Inferior parietal cortex (tissue), 1 donor: Measurements from ENCODE around the gene ZDHHC19.
"Not testable (repeated sequence)": the region's sequence is repeated elsewhere in the genome, so short reads cannot be mapped to it uniquely, and the experiment has no call there.

Experiments
- DNase-seq: peaks from one replicate; pipeline ENCODE4 v3.0.0-alpha.2; 2016; ENCODE audit errors: extremely low spot score

ZDHHC19 gene

GRCh38 chr3:196178993-196179379 is 32.2 kb downstream of the ZDHHC19 start:
- DNase-seq = no peak

GRCh38 chr3:196177967-196178366 is 33.2 kb downstream of the ZDHHC19 start:
- DNase-seq = no peak

GRCh38 chr3:196177567-196177966 is 33.6 kb downstream of the ZDHHC19 start:
- DNase-seq = no peak

- no peak for DNase-seq
Measured at GRCh38 chr3:196175722-196176121, 35.5 kb downstream of the ZDHHC19 start.

- no peak for DNase-seq
Measured at GRCh38 chr3:196175116-196175625, 36.0 kb downstream of the ZDHHC19 start.

GRCh38 chr3:196174652-196175051 is 36.5 kb downstream of the ZDHHC19 start:
- DNase-seq = no peak

DNA sequence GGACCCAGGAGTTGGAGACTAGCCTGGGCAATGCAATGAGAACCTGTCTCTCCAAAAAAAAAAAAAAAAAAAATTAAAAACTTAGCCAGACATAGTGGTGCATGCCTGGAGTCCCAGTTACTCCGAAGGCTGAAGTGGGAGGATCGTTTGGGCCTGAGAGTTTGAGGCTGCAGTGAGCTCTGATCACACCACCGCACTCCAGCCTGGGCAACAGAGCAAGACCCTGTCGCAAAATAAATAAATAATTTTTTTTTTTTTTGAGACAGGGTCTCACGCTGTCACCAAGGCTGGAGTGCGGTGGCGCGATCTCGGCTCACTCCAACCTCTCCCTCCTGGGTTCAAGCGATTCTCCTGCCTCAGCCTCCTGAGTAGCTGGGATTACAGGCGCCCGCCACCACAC is 40.9 kb downstream of the ZDHHC19 start:
- DNase-seq = not testable (repeated sequence)

- DNase-seq = no peak
Measured at GRCh38 chr3:196169836-196170240, 41.4 kb downstream of the ZDHHC19 start.

GRCh38 chr3:196168808-196169391 is 42.3 kb downstream of the ZDHHC19 start:
- DNase-seq = no peak

GRCh38 chr3:196166741-196167140 is 44.5 kb downstream of the ZDHHC19 start:
- DNase-seq = no peak

DNA sequence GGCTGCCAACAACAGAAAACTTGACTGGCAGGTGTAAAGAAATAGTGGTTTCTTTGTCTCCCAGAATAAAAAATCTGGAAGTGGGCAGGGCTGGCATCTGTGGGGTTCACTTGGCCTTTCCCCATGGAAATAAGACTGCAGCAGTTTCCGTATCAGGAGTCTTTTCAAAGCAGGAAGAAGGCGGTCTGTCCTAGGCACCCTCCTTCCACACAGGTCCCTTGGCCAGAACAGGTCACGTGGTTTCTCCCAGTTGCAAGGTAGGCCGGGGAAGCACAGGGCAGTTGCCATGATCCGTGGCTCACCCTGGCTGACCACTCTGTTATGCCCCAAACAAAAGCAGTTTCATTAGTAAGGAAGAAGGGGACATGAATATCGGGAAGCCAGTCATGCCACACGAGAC is 45.4 kb downstream of the ZDHHC19 start:
- DNase-seq = no peak

DNA sequence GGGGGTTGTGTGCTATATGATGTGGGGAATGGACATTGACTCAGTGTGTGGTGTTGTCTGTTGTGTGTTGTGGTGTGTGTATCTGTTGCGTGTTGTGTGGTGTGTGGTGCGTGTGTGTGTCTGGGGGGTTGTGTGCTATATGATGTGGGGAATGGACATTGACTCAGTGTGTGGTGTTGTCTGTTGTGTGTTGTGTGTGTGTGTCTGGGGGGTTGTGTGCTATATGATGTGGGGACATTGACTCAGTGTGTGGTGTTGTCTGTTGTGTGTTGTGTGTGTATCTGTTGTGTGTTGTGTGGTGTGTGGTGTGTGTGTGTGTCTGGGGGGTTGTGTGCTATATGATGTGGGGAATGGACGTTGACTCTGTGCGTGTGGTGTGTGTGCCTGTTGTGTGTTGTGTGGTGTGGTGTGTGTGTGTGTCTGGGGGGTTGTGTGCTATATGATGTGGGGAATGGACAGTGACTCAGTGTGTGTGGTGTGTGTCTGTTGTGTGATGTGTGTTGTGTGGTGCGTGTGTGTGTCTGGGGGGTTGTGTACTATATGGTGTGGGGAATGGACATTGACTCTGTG is 46.1 kb downstream of the ZDHHC19 start:
- DNase-seq = not testable (repeated sequence)

- DNase-seq = no peak
Measured at GRCh38 chr3:196164576-196164975, 46.6 kb downstream of the ZDHHC19 start.

DNA sequence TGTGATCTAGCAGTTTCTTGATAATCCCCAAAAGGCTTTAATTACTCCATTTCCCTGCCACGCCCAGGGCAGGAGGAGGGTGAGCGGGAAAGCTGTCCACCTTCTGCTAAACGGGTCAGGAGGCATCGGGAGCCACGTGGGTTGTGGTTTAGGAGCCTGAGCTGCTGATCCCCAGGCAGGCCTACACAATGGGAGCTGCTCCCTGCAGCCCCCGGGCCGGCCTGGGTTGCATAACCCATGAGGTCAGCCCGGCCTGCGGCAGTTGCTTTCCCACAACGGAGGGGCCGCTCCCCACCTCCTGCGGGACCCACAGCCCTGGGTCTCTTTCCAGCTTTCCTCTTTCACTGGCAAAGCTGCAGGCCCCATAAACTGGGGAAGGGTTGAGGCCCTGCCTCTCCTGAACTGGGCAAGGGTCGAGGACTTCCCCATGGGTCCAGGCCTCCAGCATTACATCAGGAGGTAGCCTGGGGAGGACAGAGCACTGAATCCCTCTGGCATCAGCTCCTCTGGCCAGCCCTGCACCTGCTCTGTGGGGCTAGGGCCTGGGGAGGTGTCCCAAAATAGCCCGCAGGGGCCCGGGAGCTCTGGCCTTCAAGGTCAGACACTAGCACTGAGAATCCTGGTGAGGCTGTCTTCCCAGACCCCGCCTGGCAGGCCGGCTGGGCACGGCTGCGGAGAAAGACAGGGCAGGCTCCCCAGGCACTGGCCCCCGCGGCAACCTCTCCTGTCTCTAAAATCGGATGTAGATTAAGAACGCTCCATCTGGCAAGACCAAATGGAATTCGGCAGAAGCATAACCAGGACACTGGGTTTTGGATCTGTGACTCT is 47.3 kb downstream of the ZDHHC19 start:
- DNase-seq = no peak

DNA sequence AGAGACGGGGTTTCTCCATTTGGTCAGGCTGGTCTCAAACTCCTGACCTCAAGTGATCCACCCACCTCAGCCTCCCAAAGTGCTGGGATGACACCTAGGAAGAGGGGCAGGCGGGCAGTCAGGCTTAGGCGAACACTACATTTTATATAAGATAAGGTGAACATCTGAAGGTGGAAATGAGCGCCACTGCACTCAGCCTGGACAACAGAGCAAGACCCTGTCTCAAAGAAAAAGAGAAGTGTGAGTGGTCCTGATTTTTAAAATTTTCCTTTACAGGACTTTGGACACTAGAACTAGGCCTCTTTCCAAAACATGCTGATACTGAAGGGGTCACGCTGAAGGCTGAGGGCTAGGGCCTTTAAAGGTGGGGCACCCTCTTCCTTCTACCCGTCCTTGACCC is 48.0 kb downstream of the ZDHHC19 start:
- no peak for DNase-seq

DNA sequence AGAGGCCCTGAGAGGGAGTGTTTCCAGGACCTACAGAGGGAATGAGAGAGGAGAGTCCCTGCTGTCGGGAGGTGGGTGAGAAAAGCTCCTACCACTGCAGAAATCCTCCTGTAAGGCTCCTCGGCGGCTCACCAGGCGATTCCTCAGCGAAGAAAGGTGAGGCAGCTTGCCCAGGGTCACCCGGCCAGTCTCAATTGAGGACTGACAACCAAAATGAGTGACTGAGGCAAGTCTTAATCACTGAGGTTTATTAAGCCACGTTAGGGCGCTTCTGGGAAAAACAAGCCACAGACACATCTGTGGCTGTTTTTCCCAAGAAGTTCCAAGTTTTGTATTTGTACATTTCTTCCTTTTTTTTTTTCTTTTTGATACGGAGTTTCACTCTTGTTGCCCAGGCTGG is 48.5 kb downstream of the ZDHHC19 start:
- DNase-seq = no peak

- no peak for DNase-seq
Measured at GRCh38 chr3:196159952-196160804, 51.0 kb downstream of the ZDHHC19 start.

GRCh38 chr3:196159526-196159925 is 51.7 kb downstream of the ZDHHC19 start:
- DNase-seq = no peak

DNA sequence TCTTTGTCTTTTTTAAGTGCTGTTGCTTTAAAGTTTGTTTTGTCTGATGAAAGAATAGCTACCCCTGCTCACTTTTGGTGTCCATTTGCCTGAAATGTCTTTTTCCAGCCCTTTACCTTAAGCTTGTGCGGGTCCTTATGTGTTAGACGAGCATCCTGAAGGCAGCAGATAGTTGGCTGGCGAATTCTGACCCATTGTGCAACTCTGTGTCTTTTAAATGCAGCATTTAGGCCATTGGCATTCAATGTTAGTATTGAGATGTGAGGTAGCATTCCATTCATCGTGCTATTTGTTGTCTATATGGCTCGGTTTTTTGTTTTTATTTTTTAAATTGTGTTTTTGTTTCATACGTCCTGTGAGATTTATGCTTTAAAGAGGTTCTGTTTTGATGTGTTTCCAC is 55.0 kb downstream of the ZDHHC19 start:
- DNase-seq = no peak

GRCh38 chr3:196150481-196150880 is 60.7 kb downstream of the ZDHHC19 start:
- DNase-seq = no peak

DNA sequence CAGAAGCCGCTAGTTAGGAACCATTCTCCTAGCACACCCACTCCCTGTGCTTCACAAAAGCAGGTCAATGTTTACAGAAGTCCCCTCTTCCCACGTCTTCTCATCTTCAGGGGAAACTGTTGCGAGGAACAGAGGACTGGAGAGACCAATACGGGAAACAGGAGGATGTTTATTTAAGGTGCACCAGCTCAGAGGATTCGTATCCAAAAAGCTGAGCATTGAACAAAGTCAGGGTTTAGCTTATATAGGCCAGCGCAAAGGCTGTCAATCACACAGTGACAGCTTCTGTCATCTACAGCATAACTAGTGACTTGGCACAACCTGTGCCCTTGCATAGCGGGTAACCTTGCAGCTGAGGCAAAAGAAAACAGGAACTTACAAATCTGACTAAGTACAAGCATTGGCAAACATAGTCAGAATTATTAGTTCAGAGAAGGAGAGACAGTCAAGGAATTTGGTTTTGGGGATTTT is 61.3 kb downstream of the ZDHHC19 start:
- DNase-seq = no peak

DNA sequence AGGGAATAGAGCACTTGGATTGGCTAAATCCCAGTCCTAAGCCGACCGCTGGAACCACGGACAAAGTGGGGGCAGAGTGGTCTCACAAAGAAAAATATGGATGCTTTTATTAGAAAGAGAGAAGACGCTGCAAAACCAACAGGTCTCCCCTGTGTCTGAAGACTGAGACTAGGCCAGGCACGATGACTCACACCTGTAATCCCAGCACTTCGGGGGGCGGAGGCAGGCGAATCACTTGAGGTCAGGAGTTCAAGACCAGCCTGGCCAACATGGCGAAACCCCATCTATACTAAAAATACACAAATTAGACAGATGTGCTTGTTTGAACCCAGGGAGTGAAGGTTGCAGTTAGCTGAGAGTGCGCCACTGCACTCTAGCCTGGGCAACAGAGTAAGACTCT is 61.8 kb downstream of the ZDHHC19 start:
- no peak for DNase-seq
